GM21619 (cell line): Measurements from ENCODE around the gene TMOD2.
A peak's percentile ranks its signal among the peaks of the same experiment; 100 is the strongest.

Source experiments
- ATAC-seq: cut with Tn5 transposase; IDR thresholded peaks from one replicate; pipeline ENCODE4 v1.9.1; 2021; ENCODE audit not compliant: unreplicated experiment

Gene TMOD2

GRCh38 chr15:51809457-51809856, 58.1 kb downstream of the TMOD2 start:
- ATAC-seq, result no peak

GRCh38 chr15:51812598-51812997, 61.2 kb downstream of the TMOD2 start:
- ATAC-seq, result no peak

- no peak for ATAC-seq
Observed at GRCh38 chr15:51814606-51815005, 63.2 kb downstream of the TMOD2 start.

- no peak for ATAC-seq
Observed at GRCh38 chr15:51816611-51817010, 65.2 kb downstream of the TMOD2 start.

GRCh38 chr15:51818150-51818549, 66.8 kb downstream of the TMOD2 start:
- no peak for ATAC-seq

GRCh38 chr15:51825698-51826097, 74.3 kb downstream of the TMOD2 start:
- ATAC-seq, result no peak

GRCh38 chr15:51828621-51829375, 77.4 kb downstream of the TMOD2 start:
- ATAC-seq, result no peak

- peak; percentile 85 for ATAC-seq
Observed at GRCh38 chr15:51829376-51830275, 78.2 kb downstream of the TMOD2 start, which contains the start of gene TMOD3. TMOD3 (plus strand) TSS chr15:51829653; CDS start chr15:51862885, 33,232 bp downstream.

- peak; percentile 19 for ATAC-seq
Observed at GRCh38 chr15:51830276-51830806, 78.9 kb downstream of the TMOD2 start.

- no peak for ATAC-seq
Observed at GRCh38 chr15:51833772-51834171, 82.4 kb downstream of the TMOD2 start.

GRCh38 chr15:51837792-51838251, 86.4 kb downstream of the TMOD2 start:
- ATAC-seq, result peak; percentile 80

GRCh38 chr15:51838270-51838669, 86.9 kb downstream of the TMOD2 start:
- no peak for ATAC-seq

GRCh38 chr15:51840692-51841091, 89.3 kb downstream of the TMOD2 start:
- no peak for ATAC-seq

- no peak for ATAC-seq
Observed at GRCh38 chr15:51841406-51842040, 90.1 kb downstream of the TMOD2 start.

GRCh38 chr15:51842265-51842664, 90.9 kb downstream of the TMOD2 start:
- no peak for ATAC-seq

GRCh38 chr15:51842852-51843737, 91.7 kb downstream of the TMOD2 start:
- no peak for ATAC-seq

- no peak for ATAC-seq
Observed at GRCh38 chr15:51844747-51845426, 93.5 kb downstream of the TMOD2 start.

GRCh38 chr15:51846066-51846462, 94.7 kb downstream of the TMOD2 start:
- no peak for ATAC-seq

- ATAC-seq, result no peak
Observed at GRCh38 chr15:51846463-51847230, 95.2 kb downstream of the TMOD2 start.
